H9 (cell line): Measurements from ENCODE around the gene ZRANB1. TPM values are rescaled to one million over a fixed set of nuclear protein-coding genes. Genes with fewer than 3 reads are reported as not detected.

Source experiments
- DNase-seq: peaks from one replicate; pipeline ENCODE4 v3.0.0-alpha.2; 2017
- H2AFZ ChIP-seq: one replicate; pipeline ENCODE4 v1.6.1; 2013; ENCODE audit warnings: mild to moderate bottlenecking, low read length, control low read depth, moderate library complexity
- H2AK5ac ChIP-seq: 2 replicates; pipeline ENCODE4 v1.6.1; 2013; ENCODE audit warnings: low read length, control low read depth, mixed read lengths; ENCODE audit not compliant: insufficient read length
- H2BK120ac ChIP-seq: one replicate; pipeline ENCODE4 v1.6.1; 2013; ENCODE audit warnings: low read depth, mild to moderate bottlenecking, low read length, control low read depth, inconsistent platforms; ENCODE audit not compliant: poor library complexity, severe bottlenecking
- H2BK12ac ChIP-seq: 2 replicates; pipeline ENCODE4 v1.6.1; 2013; ENCODE audit warnings: low read length, control low read depth, mixed read lengths, low read depth; ENCODE audit not compliant: insufficient read length
- H2BK15ac ChIP-seq: 2 replicates; pipeline ENCODE4 v1.6.1; 2013; ENCODE audit warnings: low read depth, low read length, control low read depth
- H2BK20ac ChIP-seq: one replicate; pipeline ENCODE4 v1.6.1; 2013; ENCODE audit warnings: low read depth, mild to moderate bottlenecking, low read length, control low read depth, inconsistent platforms; ENCODE audit not compliant: poor library complexity, severe bottlenecking
- H2BK5ac ChIP-seq: 2 replicates; pipeline ENCODE4 v1.6.1; 2013; ENCODE audit warnings: low read length, control low read depth, mixed read lengths; ENCODE audit not compliant: insufficient read length
- H3K14ac ChIP-seq: 2 replicates; pipeline ENCODE4 v1.6.1; 2013; ENCODE audit warnings: low read length, control low read depth; ENCODE audit not compliant: insufficient read depth
- H3K18ac ChIP-seq: 2 replicates; pipeline ENCODE4 v1.6.1; 2013; ENCODE audit warnings: low read depth, mild to moderate bottlenecking, mixed read lengths, low read length, control low read depth; ENCODE audit not compliant: insufficient read length
- H3K23ac ChIP-seq: 2 replicates; pipeline ENCODE4 v1.6.1; 2013; ENCODE audit warnings: low read length, control low read depth, mixed read lengths, low read depth; ENCODE audit not compliant: insufficient read length
- H3K23me2 ChIP-seq: 2 replicates; pipeline ENCODE4 v1.6.1; 2013; ENCODE audit warnings: low read depth, mild to moderate bottlenecking, mixed read lengths, low read length, control low read depth; ENCODE audit not compliant: insufficient read length, poor library complexity, severe bottlenecking
- H3K27ac ChIP-seq: 2 replicates; pipeline ENCODE4 v1.5.1; 2013; ENCODE audit warnings: low read length, control low read depth, mixed read lengths, low read depth; ENCODE audit not compliant: insufficient read length
- H3K27me3 ChIP-seq: 2 replicates; pipeline ENCODE4 v1.6.1; 2013; ENCODE audit warnings: low read length, control low read depth, inconsistent platforms; ENCODE audit not compliant: insufficient read depth
- H3K4ac ChIP-seq: 2 replicates; pipeline ENCODE4 v1.6.1; 2013; ENCODE audit warnings: low read depth, mild to moderate bottlenecking, control low read depth, inconsistent platforms, low read length, moderate library complexity
- H3K4me1 ChIP-seq: 2 replicates; pipeline ENCODE4 v1.6.1; 2013; ENCODE audit warnings: low read length, control low read depth, inconsistent platforms; ENCODE audit not compliant: insufficient read depth
- H3K4me2 ChIP-seq: 2 replicates; pipeline ENCODE4 v1.6.1; 2013; ENCODE audit warnings: low read length, control low read depth, mixed read lengths; ENCODE audit not compliant: insufficient read length, insufficient read depth
- H3K56ac ChIP-seq: 2 replicates; pipeline ENCODE4 v1.6.1; 2013; ENCODE audit warnings: low read depth, mild to moderate bottlenecking, mixed read lengths, low read length, control low read depth; ENCODE audit not compliant: insufficient read length
- H3K79me1 ChIP-seq: 2 replicates; pipeline ENCODE4 v1.6.1; 2013; ENCODE audit warnings: low read depth, mild to moderate bottlenecking, moderate library complexity, low read length, control low read depth, inconsistent platforms; ENCODE audit not compliant: insufficient read depth, poor library complexity, severe bottlenecking
- H3K79me2 ChIP-seq: 2 replicates; pipeline ENCODE4 v1.6.1; 2013; ENCODE audit warnings: low read length, control low read depth, inconsistent platforms; ENCODE audit not compliant: insufficient read depth
- H3K9ac ChIP-seq: 2 replicates; pipeline ENCODE4 v1.6.1; 2013; ENCODE audit warnings: low read length, control low read depth, mixed read lengths; ENCODE audit not compliant: insufficient read length; ENCODE audit errors: extremely low read depth
- H3K9me3 ChIP-seq: one replicate; pipeline ENCODE4 v1.6.1; 2013; ENCODE audit warnings: low read depth, low read length, inconsistent platforms; ENCODE audit not compliant: control insufficient read depth
- H3T11ph ChIP-seq: one replicate; pipeline ENCODE4 v1.6.1; 2013; ENCODE audit warnings: mild to moderate bottlenecking, low read length, control low read depth, inconsistent platforms
- H4K20me1 ChIP-seq: one replicate; pipeline ENCODE4 v1.6.1; 2013; ENCODE audit not compliant: control insufficient read depth, insufficient read length, insufficient read depth
- H4K5ac ChIP-seq: 2 replicates; pipeline ENCODE4 v1.6.1; 2013; ENCODE audit warnings: low read depth, mild to moderate bottlenecking, mixed read lengths, low read length, control low read depth; ENCODE audit not compliant: insufficient read length
- H4K8ac ChIP-seq: replicated peaks from 2 replicates; pipeline ENCODE4 v1.6.1; 2013; ENCODE audit warnings: low read length, control low read depth, mixed read lengths, low read depth; ENCODE audit not compliant: insufficient read length
- H4K91ac ChIP-seq: 2 replicates; pipeline ENCODE4 v1.6.1; 2013; ENCODE audit warnings: low read depth, mild to moderate bottlenecking, moderate library complexity, mixed read lengths, low read length, control low read depth; ENCODE audit not compliant: insufficient read length
- H3K27ac Mint-ChIP-seq, 3 experiments: 2 replicates in 2 of 3; 3 replicates in 1 of 3; pipeline ENCODE4 v1.8.0; 2020 to 2021; ENCODE audit warnings: mixed read lengths in 3 of 3, mild to moderate bottlenecking in 1 of 3, moderate library complexity in 1 of 3
- H3K27me3 Mint-ChIP-seq: 2 replicates; pipeline ENCODE4 v1.8.0; 2021; ENCODE audit warnings: low read depth, mild to moderate bottlenecking, moderate library complexity, mixed read lengths
- H3K36me3 Mint-ChIP-seq, 3 experiments: 2 replicates in 2 of 3; 3 replicates in 1 of 3; pipeline ENCODE4 v1.8.0; 2020 to 2021; ENCODE audit warnings: low read depth in 3 of 3, mixed read lengths in 3 of 3; ENCODE audit not compliant: insufficient read depth in 1 of 3
- H3K4me1 Mint-ChIP-seq, 2 experiments: 2 replicates each; pipeline ENCODE4 v1.8.0; 2020; ENCODE audit warnings: mixed read lengths in 2 of 2
- H3K4me3 Mint-ChIP-seq, 2 experiments: 2 replicates in 1 of 2; 3 replicates in 1 of 2; pipeline ENCODE4 v1.8.0; 2020 to 2021; ENCODE audit warnings: mild to moderate bottlenecking in 2 of 2, mixed read lengths in 2 of 2, moderate library complexity in 1 of 2
- H3K9me3 Mint-ChIP-seq, 2 experiments: 2 replicates in 1 of 2; 3 replicates in 1 of 2; pipeline ENCODE4 v1.8.0; 2020; ENCODE audit warnings: mild to moderate bottlenecking in 2 of 2, mixed read lengths in 2 of 2, moderate library complexity in 1 of 2
- WGBS: extraction: QIAGEN DNeasy Blood & Tissue Kit; methylation state at CpG from one replicate; pipeline ENCODE4 v1.1.7; 2013; ENCODE audit warnings: missing lambda C conversion rate, low lambda C conversion rate, mixed read lengths; ENCODE audit not compliant: insufficient read length; ENCODE audit errors: extremely low coverage; 5-methylcytosine and 5-hydroxymethylcytosine counted together
- total RNA-seq: library from RNA; stranded (reverse); gene quantifications from 2 replicates; pipeline ENCODE4 v1.2.1, GENCODE V29; 2021
- TF ChIP-seq, protein P1 (sequence below): fragments of 200-600 bp; sonication (generic); conservative IDR thresholded peaks from 3 replicates; pipeline ENCODE4 v1.8.0; 2021; ENCODE audit warnings: antibody characterized with exemption, mild to moderate bottlenecking

The ZRANB1 gene
- total RNA-seq, 1 experiment from 2014 or later: 17.4 TPM

DNA sequence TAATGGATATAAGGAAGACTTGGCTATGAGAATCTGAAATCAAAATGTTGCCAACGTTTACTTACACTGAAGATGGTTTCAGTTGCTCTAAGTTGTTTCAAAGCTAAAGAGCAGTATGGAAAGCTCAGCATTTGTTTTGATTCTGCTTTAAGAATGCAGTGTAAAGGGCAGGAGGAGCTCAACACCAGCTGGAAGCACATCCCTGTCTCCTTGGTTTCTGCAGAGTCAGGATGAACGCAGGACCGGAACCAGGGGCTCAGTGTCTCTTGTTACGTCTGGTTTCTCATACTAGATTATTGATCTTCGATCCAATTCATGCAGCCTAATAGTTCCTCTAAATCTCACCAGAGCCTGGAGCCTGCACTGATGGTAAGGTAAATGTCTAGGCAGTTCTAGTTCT is 24.1 kb downstream of the ZRANB1 start:
- Histone ChIP-seq H4K8ac (no peak overlapping the region), H2BK120ac (no peak overlapping the region), H3K18ac (no peak overlapping the region), H2BK5ac (no peak overlapping the region), H3K27ac (no peak overlapping the region), H4K5ac (no peak overlapping the region), H3K79me2 (peaks cover 1% of the 10 kb centered on the region; the same call in 1 of the 2 replicates), H4K20me1 (no peaks in the 10 kb centered on the region), H3K23ac (no peak overlapping the region), H3K4ac (no peak overlapping the region), H3K23me2 (no peaks in the 10 kb centered on the region), H3T11ph (no peak overlapping the region), H3K9ac (no peak overlapping the region), H3K4me1 (no peaks in the 10 kb centered on the region), H4K91ac (no peak overlapping the region), H2AFZ (no peak overlapping the region), H2BK15ac (no peak overlapping the region), H3K14ac (no peak overlapping the region), H2AK5ac (no peak overlapping the region), H3K9me3 (no peaks in the 10 kb centered on the region), H3K4me2 (no peak overlapping the region), H2BK20ac (no peak overlapping the region), H3K56ac (no peak overlapping the region), H3K27me3 (no peaks in the 10 kb centered on the region), H2BK12ac (no peak overlapping the region), H3K79me1 (peaks cover 4% of the 10 kb centered on the region)
- WGBS: no CpG with 5 or more reads among the region's 5 CpGs
- TF ChIP-seq, protein P1, sequence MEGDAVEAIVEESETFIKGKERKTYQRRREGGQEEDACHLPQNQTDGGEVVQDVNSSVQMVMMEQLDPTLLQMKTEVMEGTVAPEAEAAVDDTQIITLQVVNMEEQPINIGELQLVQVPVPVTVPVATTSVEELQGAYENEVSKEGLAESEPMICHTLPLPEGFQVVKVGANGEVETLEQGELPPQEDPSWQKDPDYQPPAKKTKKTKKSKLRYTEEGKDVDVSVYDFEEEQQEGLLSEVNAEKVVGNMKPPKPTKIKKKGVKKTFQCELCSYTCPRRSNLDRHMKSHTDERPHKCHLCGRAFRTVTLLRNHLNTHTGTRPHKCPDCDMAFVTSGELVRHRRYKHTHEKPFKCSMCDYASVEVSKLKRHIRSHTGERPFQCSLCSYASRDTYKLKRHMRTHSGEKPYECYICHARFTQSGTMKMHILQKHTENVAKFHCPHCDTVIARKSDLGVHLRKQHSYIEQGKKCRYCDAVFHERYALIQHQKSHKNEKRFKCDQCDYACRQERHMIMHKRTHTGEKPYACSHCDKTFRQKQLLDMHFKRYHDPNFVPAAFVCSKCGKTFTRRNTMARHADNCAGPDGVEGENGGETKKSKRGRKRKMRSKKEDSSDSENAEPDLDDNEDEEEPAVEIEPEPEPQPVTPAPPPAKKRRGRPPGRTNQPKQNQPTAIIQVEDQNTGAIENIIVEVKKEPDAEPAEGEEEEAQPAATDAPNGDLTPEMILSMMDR: no peak
- H3K36me3 Mint-ChIP-seq: peaks cover 4 to 20% (median 19%) of the 10 kb centered on the region in 3 experiments; a peak in 6 of 7 replicates
- H3K4me3 Mint-ChIP-seq: no peak overlapping the region
- H3K27me3 Mint-ChIP-seq: no peaks in the 10 kb centered on the region
- DNase-seq: no peak
- H3K27ac Mint-ChIP-seq: peak overlapping the region in 1 of 3 experiments; percentile 70; a peak in 1 of 7 replicates
- H3K9me3 Mint-ChIP-seq: no peaks in the 10 kb centered on the region
- no peaks in the 10 kb centered on the region for H3K4me1 Mint-ChIP-seq
